ENCODE data around the gene RNF31.

The RNF31 gene

GRCh38 chr14:24100197-24100981, 46.9 kb upstream of the RNF31 start:
- Histone ChIP-seq H3K27ac (ENCODE audit: low read length) (no peak overlapping the region), H3F3A (ENCODE audit: insufficient read depth, low read length) (no peaks in the 10 kb centered on the region), H3K4me1 (ENCODE audit: low read length) (no peaks in the 10 kb centered on the region), H3K4me2 (ENCODE audit: low read depth, low read length) (no peak overlapping the region), H3K9me2 (replicated peaks; ENCODE audit: insufficient read depth, low read length) (no peaks in the 10 kb centered on the region), H3K27me3 (replicated peaks; ENCODE audit: insufficient read depth, low read length) (no peaks in the 10 kb centered on the region), H3K4me3 (ENCODE audit: low read length) (no peak overlapping the region), H3K79me2 (ENCODE audit: low read length) (no peaks in the 10 kb centered on the region), H3K9me3 (replicated peaks; ENCODE audit: insufficient read depth, low read length) (no peaks in the 10 kb centered on the region), H2AFZ (ENCODE audit: low read length) (no peak overlapping the region), H4K20me1 (ENCODE audit: insufficient read depth, low read length) (no peaks in the 10 kb centered on the region), H3K36me3 (replicated peaks; ENCODE audit: insufficient read depth, low read length) (no peaks in the 10 kb centered on the region), H3K9ac (ENCODE audit: low read length) (no peak overlapping the region)
- TF ChIP-seq EZH2 (optimal IDR thresholded peaks at IDR 0.05; ENCODE audit: low read depth, low read length), result no peak
- TF ChIP-seq CTCF (IDR thresholded peaks at IDR 0.05; ENCODE audit: low read length), result no peak
- TF ChIP-seq EZH2phosphoT487 (IDR thresholded peaks at IDR 0.05; ENCODE audit: low read length), result no peak
- DNase-seq, result no peak

- H4K20me1 ChIP-seq (ENCODE audit: insufficient read depth, low read length), result no peaks in the 10 kb centered on the region
- H3K4me1 ChIP-seq (ENCODE audit: low read length), result no peaks in the 10 kb centered on the region
- no peak overlapping the region for H3K4me2 ChIP-seq (ENCODE audit: low read depth, low read length)
- DNase-seq, result no peak
- H3K27me3 ChIP-seq (replicated peaks; ENCODE audit: insufficient read depth, low read length), result no peaks in the 10 kb centered on the region
- no peak overlapping the region for H2AFZ ChIP-seq (ENCODE audit: low read length)
- no peak for TF ChIP-seq EZH2phosphoT487 (IDR thresholded peaks at IDR 0.05; ENCODE audit: low read length)
- no peak for TF ChIP-seq CTCF (IDR thresholded peaks at IDR 0.05; ENCODE audit: low read length)
- TF ChIP-seq EZH2 (optimal IDR thresholded peaks at IDR 0.05; ENCODE audit: low read depth, low read length), result no peak
- no peaks in the 10 kb centered on the region for H3K9me3 ChIP-seq (replicated peaks; ENCODE audit: insufficient read depth, low read length)
- no peak overlapping the region for H3K4me3 ChIP-seq (ENCODE audit: low read length)
- H3K9ac ChIP-seq (ENCODE audit: low read length), result no peak overlapping the region
- H3K36me3 ChIP-seq (replicated peaks; ENCODE audit: insufficient read depth, low read length), result no peaks in the 10 kb centered on the region
- no peak overlapping the region for H3K27ac ChIP-seq (ENCODE audit: low read length)
- H3K9me2 ChIP-seq (replicated peaks; ENCODE audit: insufficient read depth, low read length), result no peaks in the 10 kb centered on the region
- H3K79me2 ChIP-seq (ENCODE audit: low read length), result no peaks in the 10 kb centered on the region
- H3F3A ChIP-seq (ENCODE audit: insufficient read depth, low read length), result no peaks in the 10 kb centered on the region
These were observed 46.3 kb upstream of the RNF31 start for GRCh38 chr14:24100982-24101494.

- Histone ChIP-seq H3K36me3 (replicated peaks; ENCODE audit: insufficient read depth, low read length) (no peaks in the 10 kb centered on the region), H4K20me1 (ENCODE audit: insufficient read depth, low read length) (no peaks in the 10 kb centered on the region), H3K4me1 (ENCODE audit: low read length) (no peaks in the 10 kb centered on the region), H3K4me3 (ENCODE audit: low read length) (no peak overlapping the region), H3K9ac (ENCODE audit: low read length) (no peak overlapping the region), H3K27me3 (replicated peaks; ENCODE audit: insufficient read depth, low read length) (no peaks in the 10 kb centered on the region), H3F3A (ENCODE audit: insufficient read depth, low read length) (no peaks in the 10 kb centered on the region), H3K27ac (ENCODE audit: low read length) (no peak overlapping the region), H3K4me2 (ENCODE audit: low read depth, low read length) (no peak overlapping the region), H3K79me2 (ENCODE audit: low read length) (no peaks in the 10 kb centered on the region), H3K9me2 (replicated peaks; ENCODE audit: insufficient read depth, low read length) (no peaks in the 10 kb centered on the region), H3K9me3 (replicated peaks; ENCODE audit: insufficient read depth, low read length) (no peaks in the 10 kb centered on the region), H2AFZ (ENCODE audit: low read length) (no peak overlapping the region)
- DNase-seq, result no peak
- TF ChIP-seq EZH2phosphoT487 (IDR thresholded peaks at IDR 0.05; ENCODE audit: low read length), result no peak
- no peak for TF ChIP-seq EZH2 (optimal IDR thresholded peaks at IDR 0.05; ENCODE audit: low read depth, low read length)
- TF ChIP-seq CTCF (IDR thresholded peaks at IDR 0.05; ENCODE audit: low read length), result no peak
These were observed 44.8 kb upstream of the RNF31 start for GRCh38 chr14:24102357-24103048.
